ENCODE results near the gene SNX17.

Gene SNX17

DNA sequence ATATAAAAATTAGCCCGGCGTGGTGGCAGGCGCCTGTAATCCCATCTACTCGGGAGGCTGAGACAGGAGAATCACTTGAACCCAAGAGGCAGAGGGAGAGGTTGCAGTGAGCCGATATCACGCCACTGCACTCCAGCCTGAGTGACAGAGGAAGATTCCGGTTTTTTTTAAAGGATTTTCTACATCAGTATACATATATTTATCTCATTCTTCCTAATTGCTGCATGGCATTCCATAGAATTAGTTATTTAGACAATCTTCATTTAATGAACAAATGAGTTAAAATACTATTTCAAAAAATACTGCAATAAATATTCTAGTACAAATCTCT is 15.9 kb upstream of the SNX17 start:
- Histone ChIP-seq H3K36me3 (ENCODE audit: insufficient read depth, low read length) (peaks cover 10% of the 10 kb centered on the region; the same call in 1 of the 2 replicates), H3K4me1 (ENCODE audit: insufficient read depth, low read length, severe bottlenecking) (peaks cover 50% of the 10 kb centered on the region), H3K27me3 (ENCODE audit: insufficient read depth, low read length) (no peaks in the 10 kb centered on the region), H2AFZ (ENCODE audit: low read length) (no peak overlapping the region), H3K27ac (ENCODE audit: low read depth, low read length, poor library complexity, severe bottlenecking) (no peak overlapping the region), H3K79me2 (ENCODE audit: insufficient read depth, low read length) (peaks cover 72% of the 10 kb centered on the region), H3K9me2 (ENCODE audit: low read depth, low read length) (no peaks in the 10 kb centered on the region), H3K4me3 (ENCODE audit: low read depth, low read length, poor library complexity, severe bottlenecking) (no peak overlapping the region), H3K9me3 (ENCODE audit: low read length) (no peaks in the 10 kb centered on the region), H3K9ac (ENCODE audit: low read length) (no peak overlapping the region), H3F3A (ENCODE audit: insufficient read depth, low read length) (no peaks in the 10 kb centered on the region), H3K4me2 (ENCODE audit: low read length) (0 out of 2 replicates have a peak overlapping the region, but pooled peaks have one; percentile 76), H4K20me1 (ENCODE audit: insufficient read depth, low read length) (no peaks in the 10 kb centered on the region)
- TF ChIP-seq CTCF (IDR thresholded peaks at IDR 0.05; ENCODE audit: low read length): no peak
- no peak for TF ChIP-seq EZH2 (IDR thresholded peaks at IDR 0.05; ENCODE audit: borderline replicate concordance, low read length)

GRCh38 chr2:27356056-27356381 is 14.4 kb upstream of the SNX17 start:
- H3K36me3 ChIP-seq (ENCODE audit: insufficient read depth, low read length): peaks cover 7% of the 10 kb centered on the region; the same call in 1 of the 2 replicates
- H4K20me1 ChIP-seq (ENCODE audit: insufficient read depth, low read length): no peaks in the 10 kb centered on the region
- no peaks in the 10 kb centered on the region for H3K9me3 ChIP-seq (ENCODE audit: low read length)
- peak overlapping the region; percentile 75 for H3K27ac ChIP-seq (ENCODE audit: low read depth, low read length, poor library complexity, severe bottlenecking)
- no peaks in the 10 kb centered on the region for H3K9me2 ChIP-seq (ENCODE audit: low read depth, low read length)
- TF ChIP-seq EZH2 (IDR thresholded peaks at IDR 0.05; ENCODE audit: borderline replicate concordance, low read length): no peak
- no peak for TF ChIP-seq CTCF (IDR thresholded peaks at IDR 0.05; ENCODE audit: low read length)
- no peak overlapping the region for H2AFZ ChIP-seq (ENCODE audit: low read length)
- no peaks in the 10 kb centered on the region for H3F3A ChIP-seq (ENCODE audit: insufficient read depth, low read length)
- H3K9ac ChIP-seq (ENCODE audit: low read length): peak overlapping the region; percentile 89
- peak overlapping the region; percentile 81 for H3K4me3 ChIP-seq (ENCODE audit: low read depth, low read length, poor library complexity, severe bottlenecking)
- H3K79me2 ChIP-seq (ENCODE audit: insufficient read depth, low read length): peaks cover 62% of the 10 kb centered on the region
- peaks cover 46% of the 10 kb centered on the region for H3K4me1 ChIP-seq (ENCODE audit: insufficient read depth, low read length, severe bottlenecking)
- H3K27me3 ChIP-seq (ENCODE audit: insufficient read depth, low read length): no peaks in the 10 kb centered on the region
- peak overlapping the region; percentile 76 for H3K4me2 ChIP-seq (ENCODE audit: low read length)

DNA sequence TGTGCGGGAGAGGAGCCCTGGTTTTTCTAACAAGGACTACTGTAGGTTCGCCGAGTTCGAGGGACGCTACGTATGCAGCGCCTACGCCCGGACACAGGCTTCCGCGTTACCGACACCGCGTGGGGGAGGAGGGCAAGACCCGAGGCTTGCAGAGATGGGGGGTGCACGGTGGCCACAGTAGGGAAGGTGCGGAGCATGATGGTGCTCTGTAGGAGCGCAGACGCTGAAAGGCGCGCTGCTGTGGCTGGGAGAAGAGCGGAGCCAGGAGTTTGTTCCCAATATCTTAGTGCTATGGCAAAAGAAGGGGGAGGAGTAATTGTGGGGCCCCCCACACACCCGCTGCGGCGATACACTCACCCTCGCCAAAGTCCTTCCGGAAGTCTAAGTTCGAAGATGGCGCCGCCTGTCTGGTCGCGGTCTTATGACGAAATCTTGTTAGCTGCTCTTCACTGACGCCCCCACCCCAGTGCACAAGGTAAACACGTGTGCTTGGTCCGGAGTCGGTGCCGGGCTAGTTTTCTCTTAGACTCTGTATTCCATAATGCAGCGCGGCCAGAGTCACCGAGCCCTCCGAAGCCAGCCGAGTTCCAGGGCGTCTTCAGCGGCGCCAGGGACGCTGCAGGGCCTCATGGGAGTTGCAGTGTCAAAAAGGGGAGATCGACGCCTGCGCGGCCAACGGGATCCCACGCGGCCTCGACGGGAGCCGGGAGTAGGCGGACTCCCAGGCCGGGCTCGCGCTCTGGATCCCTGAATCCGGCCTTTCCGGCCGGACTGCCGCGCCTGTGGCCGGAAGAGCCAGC is 13.8 kb upstream of the SNX17 start, which contains the start of gene GTF3C2:
TSS of gene GTF3C2 (minus strand) at position 383 of the 800 bp plus-strand sequence. CDS start 13,210 bp downstream, outside the sequence.
- Histone ChIP-seq H3K27ac (ENCODE audit: low read depth, low read length, poor library complexity, severe bottlenecking) (peak within 1 kb of the TSS; percentile 75), H3K27me3 (ENCODE audit: insufficient read depth, low read length) (no peaks in the 10 kb centered on the region), H2AFZ (ENCODE audit: low read length) (no peak within 1 kb of the TSS), H3K4me2 (ENCODE audit: low read length) (peak within 1 kb of the TSS; percentile 76), H3K9me2 (ENCODE audit: low read depth, low read length) (no peaks in the 10 kb centered on the region), H3K79me2 (ENCODE audit: insufficient read depth, low read length) (peaks cover 56% of the 10 kb centered on the region), H3K9ac (ENCODE audit: low read length) (peak within 1 kb of the TSS; percentile 89), H3K9me3 (ENCODE audit: low read length) (no peaks in the 10 kb centered on the region), H3K4me3 (ENCODE audit: low read depth, low read length, poor library complexity, severe bottlenecking) (peak within 1 kb of the TSS; percentile 81), H3K4me1 (ENCODE audit: insufficient read depth, low read length, severe bottlenecking) (peaks cover 45% of the 10 kb centered on the region), H4K20me1 (ENCODE audit: insufficient read depth, low read length) (no peaks in the 10 kb centered on the region), H3K36me3 (ENCODE audit: insufficient read depth, low read length) (peaks cover 7% of the 10 kb centered on the region; the same call in 1 of the 2 replicates), H3F3A (ENCODE audit: insufficient read depth, low read length) (no peaks in the 10 kb centered on the region)
- TF ChIP-seq CTCF (IDR thresholded peaks at IDR 0.05; ENCODE audit: low read length) (no peak), EZH2 (IDR thresholded peaks at IDR 0.05; ENCODE audit: borderline replicate concordance, low read length) (no peak)
